ENCODE results near the gene ZNF530. TPM values are rescaled to one million over a fixed set of nuclear protein-coding genes. Genes with fewer than 3 reads are reported as not detected.

Gene ZNF530
- total RNA-seq, 1 experiment from 2014 or later, result 3.8 TPM

DNA sequence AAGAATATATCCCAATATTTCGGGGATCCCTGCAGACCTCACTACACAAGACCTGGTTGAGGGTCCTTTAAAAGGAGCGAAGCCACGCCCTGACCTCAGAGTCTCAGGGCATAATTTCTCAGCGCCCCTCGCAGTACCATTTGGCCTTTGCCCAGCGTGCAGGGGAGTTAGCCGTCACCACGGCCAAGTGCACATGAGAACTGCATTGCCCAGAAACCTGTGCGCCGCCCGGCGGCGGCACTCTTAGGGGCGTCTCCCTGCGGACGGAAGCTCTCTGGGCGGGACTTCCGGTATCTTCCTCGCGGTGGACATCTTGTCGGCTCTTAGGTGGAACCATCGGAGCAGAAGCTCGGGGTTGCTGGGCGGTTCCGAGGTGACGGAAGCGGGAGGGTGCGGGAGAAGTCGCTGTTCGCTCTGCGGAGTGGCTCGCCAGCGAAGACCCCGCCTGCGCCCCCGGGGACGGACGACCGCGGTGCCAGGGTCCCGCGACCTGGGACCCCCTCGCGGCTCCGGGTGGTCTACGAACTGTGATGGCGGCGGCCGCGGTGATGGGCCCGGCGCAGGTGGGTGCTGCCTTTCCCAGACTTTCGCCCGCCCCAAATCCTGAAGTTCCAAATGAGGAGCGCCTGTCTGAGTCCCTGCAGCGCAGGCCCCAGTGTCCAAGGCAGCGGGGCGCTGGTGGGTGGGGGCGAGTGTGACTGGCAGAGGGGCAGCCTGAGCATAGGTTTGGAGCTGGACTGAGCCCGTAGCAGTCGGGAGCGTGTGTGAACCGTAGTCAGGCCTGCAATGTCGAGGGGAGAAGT is 14.5 kb downstream of the ZNF530 start, which contains the start of gene ZNF134:
TSS of gene ZNF134 (plus strand) at position 302 of the 803 bp plus-strand sequence. CDS start 5,227 bp downstream, outside the sequence.
- Histone ChIP-seq H3K9ac (ENCODE audit: low read length) (peak within 1 kb of the TSS; percentile 54; the same call in 1 of the 2 replicates), H3K27me3 (ENCODE audit: insufficient read depth, low read length) (no peaks in the 10 kb centered on the region), H3K36me3 (ENCODE audit: control insufficient read depth in 1 of 2, insufficient read depth in 2 of 2, low read length in 2 of 2) (peaks cover 2 to 10% of the 10 kb centered on the region in 2 experiments; a peak in 3 of 4 replicates), H3K9me3 (ENCODE audit: control insufficient read depth in 1 of 2, insufficient read depth in 1 of 2, low read depth in 1 of 2, low read length in 2 of 2) (peaks cover 29 to 49% of the 10 kb centered on the region in 2 experiments; a peak in 3 of 4 replicates), H3K79me2 (ENCODE audit: insufficient read depth, low read length) (peaks cover 20% of the 10 kb centered on the region; the same call in 1 of the 2 replicates), H2AFZ (ENCODE audit: low read depth, low read length, poor library complexity, severe bottlenecking) (peak within 1 kb of the TSS; percentile 42), H3K4me3 (replicated peaks in 1 of 2; ENCODE audit: low read depth in 1 of 2, low read length in 2 of 2) (peak within 1 kb of the TSS; percentile 80), H3K4me2 (ENCODE audit: low read length) (peak within 1 kb of the TSS; percentile 83), H3K4me1 (ENCODE audit: control insufficient read depth in 1 of 2, insufficient read depth in 2 of 2, low read length in 2 of 2) (peaks cover 3 to 12% of the 10 kb centered on the region in 2 experiments; a peak in 3 of 4 replicates), H4K20me1 (ENCODE audit: insufficient read depth) (no peaks in the 10 kb centered on the region), H3K9me2 (ENCODE audit: insufficient read depth) (no peaks in the 10 kb centered on the region), H3K27ac (ENCODE audit: low read depth, low read length) (peak within 1 kb of the TSS; percentile 52)
- CTCF ChIA-PET, result no interaction called here
- TF ChIP-seq ZFX (IDR thresholded peaks at IDR 0.05) (peak; percentile 43), YY1 (IDR thresholded peaks at IDR 0.05; ENCODE audit: extremely low read depth, insufficient replicate concordance, low read depth, low read length) (peak; percentile 81), CEBPB (IDR thresholded peaks at IDR 0.05; ENCODE audit: low read depth) (no peak), EGR1 (IDR thresholded peaks at IDR 0.05; ENCODE audit: low read depth) (no peak), TCF7L2 (IDR thresholded peaks at IDR 0.05; ENCODE audit: borderline replicate concordance, extremely low read depth, insufficient read depth, insufficient read length) (no peak), RAD21 (IDR thresholded peaks at IDR 0.05; ENCODE audit: low read depth) (no peak), SP1 (IDR thresholded peaks at IDR 0.05; ENCODE audit: low read depth) (0 out of 2 replicates have a peak, but pooled peaks have one; percentile 13), EZH2phosphoT487 (IDR thresholded peaks at IDR 0.05; ENCODE audit: borderline replicate concordance) (no peak), JUND (IDR thresholded peaks at IDR 0.05) (no peak), ELF1 (IDR thresholded peaks at IDR 0.05; ENCODE audit: borderline replicate concordance, low read depth) (no peak), POLR2AphosphoS5 (IDR thresholded peaks at IDR 0.05; ENCODE audit: low read depth, low read length) (peak; percentile 61), POLR2A (IDR thresholded peaks at IDR 0.05; ENCODE audit: borderline replicate concordance, extremely low read depth, insufficient read depth, insufficient read length) (no peak), CBX3 (IDR thresholded peaks at IDR 0.05; ENCODE audit: low read depth) (no peak; the same call in 1 of the 2 replicates), ZNF274 (IDR thresholded peaks at IDR 0.05; ENCODE audit: low read depth, low read length) (no peak)
- TF ChIP-seq, protein P1, sequence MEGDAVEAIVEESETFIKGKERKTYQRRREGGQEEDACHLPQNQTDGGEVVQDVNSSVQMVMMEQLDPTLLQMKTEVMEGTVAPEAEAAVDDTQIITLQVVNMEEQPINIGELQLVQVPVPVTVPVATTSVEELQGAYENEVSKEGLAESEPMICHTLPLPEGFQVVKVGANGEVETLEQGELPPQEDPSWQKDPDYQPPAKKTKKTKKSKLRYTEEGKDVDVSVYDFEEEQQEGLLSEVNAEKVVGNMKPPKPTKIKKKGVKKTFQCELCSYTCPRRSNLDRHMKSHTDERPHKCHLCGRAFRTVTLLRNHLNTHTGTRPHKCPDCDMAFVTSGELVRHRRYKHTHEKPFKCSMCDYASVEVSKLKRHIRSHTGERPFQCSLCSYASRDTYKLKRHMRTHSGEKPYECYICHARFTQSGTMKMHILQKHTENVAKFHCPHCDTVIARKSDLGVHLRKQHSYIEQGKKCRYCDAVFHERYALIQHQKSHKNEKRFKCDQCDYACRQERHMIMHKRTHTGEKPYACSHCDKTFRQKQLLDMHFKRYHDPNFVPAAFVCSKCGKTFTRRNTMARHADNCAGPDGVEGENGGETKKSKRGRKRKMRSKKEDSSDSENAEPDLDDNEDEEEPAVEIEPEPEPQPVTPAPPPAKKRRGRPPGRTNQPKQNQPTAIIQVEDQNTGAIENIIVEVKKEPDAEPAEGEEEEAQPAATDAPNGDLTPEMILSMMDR (IDR thresholded peaks at IDR 0.05 in 2 of 3, conservative IDR thresholded peaks at IDR 0.05 in 1 of 3; ENCODE audit: borderline replicate concordance in 1 of 3, insufficient read depth in 1 of 3, low read depth in 2 of 3, low read length in 2 of 3), result peak in 1 of 3 experiments; percentile 53; a peak in 2 of 6 replicates
- TF ChIP-seq, protein P2, sequence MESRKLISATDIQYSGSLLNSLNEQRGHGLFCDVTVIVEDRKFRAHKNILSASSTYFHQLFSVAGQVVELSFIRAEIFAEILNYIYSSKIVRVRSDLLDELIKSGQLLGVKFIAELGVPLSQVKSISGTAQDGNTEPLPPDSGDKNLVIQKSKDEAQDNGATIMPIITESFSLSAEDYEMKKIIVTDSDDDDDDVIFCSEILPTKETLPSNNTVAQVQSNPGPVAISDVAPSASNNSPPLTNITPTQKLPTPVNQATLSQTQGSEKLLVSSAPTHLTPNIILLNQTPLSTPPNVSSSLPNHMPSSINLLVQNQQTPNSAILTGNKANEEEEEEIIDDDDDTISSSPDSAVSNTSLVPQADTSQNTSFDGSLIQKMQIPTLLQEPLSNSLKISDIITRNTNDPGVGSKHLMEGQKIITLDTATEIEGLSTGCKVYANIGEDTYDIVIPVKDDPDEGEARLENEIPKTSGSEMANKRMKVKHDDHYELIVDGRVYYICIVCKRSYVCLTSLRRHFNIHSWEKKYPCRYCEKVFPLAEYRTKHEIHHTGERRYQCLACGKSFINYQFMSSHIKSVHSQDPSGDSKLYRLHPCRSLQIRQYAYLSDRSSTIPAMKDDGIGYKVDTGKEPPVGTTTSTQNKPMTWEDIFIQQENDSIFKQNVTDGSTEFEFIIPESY (IDR thresholded peaks at IDR 0.05; ENCODE audit: extremely low read depth, insufficient replicate concordance, low read length), result no peak
- TF ChIP-seq, protein P3, sequence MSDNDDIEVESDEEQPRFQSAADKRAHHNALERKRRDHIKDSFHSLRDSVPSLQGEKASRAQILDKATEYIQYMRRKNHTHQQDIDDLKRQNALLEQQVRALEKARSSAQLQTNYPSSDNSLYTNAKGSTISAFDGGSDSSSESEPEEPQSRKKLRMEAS (IDR thresholded peaks at IDR 0.05), result peak; percentile 51
- POLR2A ChIA-PET, result no interaction called here
- BruUV-seq (replicated peaks), result TSS peak; percentile 66
- DNase-seq (ENCODE audit: low read depth, low spot score) (peak; percentile 86), ATAC-seq (peak; percentile 97)
- RAD21 ChIA-PET (ENCODE audit: low non-redundant PET in 1 of 2, low total read pairs in 2 of 2, uncharacterized antibody in 2 of 2, unreplicated experiment in 2 of 2), result no interaction called here
- intact Hi-C loops (cut with micrococcal nuclease), result loop anchor here (1.0 kb wide), 1 partner anchor 36 kb away; the partner anchor contains the start of gene ZNF416

Data from HCT116 (cell line).